K562 (cell line): ENCODE measurements around the gene PRKCE. TPM values are rescaled to one million over a fixed set of nuclear protein-coding genes. Genes with fewer than 3 reads are reported as not detected.
"Not testable (repeated sequence)": the region's sequence is repeated elsewhere in the genome, so short reads cannot be mapped to it uniquely, and the experiment has no call there.

Source experiments
- ATAC-seq: fragments of 200-7000 bp; cut with Tn5 transposase; 3 replicates; pipeline ENCODE4 v1.9.1; 2020; ENCODE audit warnings: moderate library complexity
- BruUV-seq: library from RNA; stranded (reverse); fragments of 400-500 nt; replicated peaks from 2 replicates; lab custom pipeline; 2021; lab: Mats Ljungman, UMichigan
- CTCF ChIA-PET: fragments of 300-600 bp; formaldehyde crosslinking; extraction: SDS; loops from one replicate; lab custom pipeline; 2021; ENCODE audit warnings: low intra/inter-chr PET ratio; lab: Yijun Ruan, JAX
- POLR2A ChIA-PET: fragments of 300-600, 350-650 bp; sonication (Branson Sonifier 250); formaldehyde crosslinking; extraction: SDS; loops from one replicate; lab custom pipeline; 2021; ENCODE audit warnings: antibody characterized with exemption, inconsistent platforms; lab: Yijun Ruan, JAX
- DNase-seq, 4 experiments: peaks; one replicate each; pipeline versions ENCODE4 v3.0.0 to v3.0.0-alpha.2; 2011 to 2018; ENCODE audit warnings: low spot score in 3 of 4, mixed read lengths in 3 of 4; ENCODE audit errors: extremely low read depth in 1 of 4
- FAIRE-seq: peaks from 2 replicates; lab custom pipeline; 2011; peaks lifted over from hg19 to GRCh38; lab: Jason Lieb, UNC
- H2AFZ ChIP-seq: 2 replicates; pipeline ENCODE4 v1.6.0; 2011; ENCODE audit warnings: low read depth, low read length, control low read depth, inconsistent platforms
- H3K27ac ChIP-seq: fragments of 200-600 bp; 3 replicates; pipeline ENCODE4 v1.8.0; 2011; ENCODE audit warnings: low read depth, mild to moderate bottlenecking, control low read depth, inconsistent platforms, low read length, moderate library complexity, mixed read lengths; ENCODE audit errors: extremely low read depth
- H3K27me3 ChIP-seq, 2 experiments: fragments of 300-600 bp in 1 of 2; 2 replicates in 1 of 2; 3 replicates in 1 of 2; pipeline versions ENCODE4 v1.6.0 to v1.8.0; 2011; ENCODE audit warnings: inconsistent platforms in 2 of 2, low read length in 2 of 2, mild to moderate bottlenecking in 1 of 2, mixed read lengths in 1 of 2, moderate library complexity in 1 of 2; ENCODE audit not compliant: control insufficient read depth in 2 of 2, insufficient read depth in 2 of 2
- H3K36me3 ChIP-seq: fragments of 300-600 bp; 3 replicates; pipeline ENCODE4 v1.8.0; 2011; ENCODE audit warnings: mild to moderate bottlenecking, low read length, inconsistent platforms; ENCODE audit not compliant: control insufficient read depth, insufficient read depth
- H3K4me1 ChIP-seq, 2 experiments: fragments of 200-600 bp in 1 of 2; replicated peaks in 1 of 2; 2 replicates in 1 of 2; 3 replicates in 1 of 2; pipeline versions ENCODE4 v1.5.1 to v1.8.0; 2011; ENCODE audit warnings: inconsistent platforms in 2 of 2, low read length in 2 of 2, mild to moderate bottlenecking in 1 of 2, mixed read lengths in 1 of 2, moderate library complexity in 1 of 2; ENCODE audit not compliant: control insufficient read depth in 2 of 2, insufficient read depth in 2 of 2
- H3K4me2 ChIP-seq: 2 replicates; pipeline ENCODE4 v1.6.1; 2011; ENCODE audit warnings: low read length, control low read depth, inconsistent platforms, mixed read lengths; ENCODE audit not compliant: insufficient read depth
- H3K4me3 ChIP-seq: fragments of 200-600 bp; sonication (generic), shearing (Covaris generic); 2 replicates; pipeline ENCODE4 v1.5.1; 2016; ENCODE audit warnings: control low read depth, inconsistent platforms
- H3K79me2 ChIP-seq: fragments of 200-600 bp; 3 replicates; pipeline ENCODE4 v1.8.0; 2011; ENCODE audit warnings: low read length, inconsistent platforms; ENCODE audit not compliant: control insufficient read depth, insufficient read depth
- H3K9ac ChIP-seq, 2 experiments: 2 replicates each; pipeline versions ENCODE4 v1.6.0 to v1.6.1; 2011; ENCODE audit warnings: low read depth in 2 of 2, low read length in 2 of 2, control low read depth in 1 of 2, inconsistent platforms in 1 of 2, mild to moderate bottlenecking in 1 of 2, mixed read lengths in 1 of 2; ENCODE audit not compliant: insufficient read depth in 1 of 2
- H3K9me1 ChIP-seq: one replicate; pipeline ENCODE4 v1.6.0; 2011; ENCODE audit warnings: inconsistent platforms, mild to moderate bottlenecking, low read length, moderate library complexity; ENCODE audit not compliant: control insufficient read depth, insufficient read depth
- H3K9me3 ChIP-seq: replicated peaks from 2 replicates; pipeline ENCODE4 v1.5.1; 2011; ENCODE audit warnings: low read depth, low read length, inconsistent platforms; ENCODE audit not compliant: control insufficient read depth, insufficient read depth
- H4K20me1 ChIP-seq: replicated peaks from 2 replicates; pipeline ENCODE4 v1.6.1; 2011; ENCODE audit warnings: low read length, inconsistent platforms, mixed read lengths; ENCODE audit not compliant: control insufficient read depth, insufficient read depth
- KAT2B ChIP-seq: IDR thresholded peaks from one replicate; pipeline ENCODE4 v1.6.1; 2012; ENCODE audit warnings: low read depth, mild to moderate bottlenecking, control low read depth, inconsistent platforms, low read length, moderate library complexity
- ZC3H8 ChIP-seq: fragments of 450-650 bp; IDR thresholded peaks from 2 replicates; pipeline ENCODE4 v1.6.1; 2017
- WGBS: fragments of 100-300 bp; shearing (Covaris generic); methylation state at CpG from one replicate; pipeline ENCODE4 v1.1.6; 2016; ENCODE audit warnings: low coverage, mixed read lengths; ENCODE audit not compliant: insufficient coverage; ENCODE audit errors: missing lambda C conversion rate; 5-methylcytosine and 5-hydroxymethylcytosine counted together
- in situ Hi-C: fragments of 300-500 bp; cut with MboI; formaldehyde crosslinking; loops from 4 replicates; pipeline ENCODE4 v1.15.0; 2018; ENCODE audit warnings: inconsistent platforms, mixed read lengths
- intact Hi-C: fragments of 100-400 bp; cut with micrococcal nuclease; formaldehyde crosslinking; loops from 2 replicates; pipeline ENCODE4 v1.14.2; 2022
- polyA plus RNA-seq, 8 experiments: library from polyadenylated mRNA; depleted of rRNA in 4 of 8; stranded (reverse) in 5 of 8; unstranded in 3 of 8; fragments of >200 nt; fragmentation: Nextera tagmentation in 2 of 8; fragmentation: Illumina TruSeq in 1 of 8; extraction: Ambion mirVana in 2 of 8; extraction: Trizol in 1 of 8; gene quantifications; 2 replicates each; pipeline versions ENCODE4 v1.2.1 to v1.2.3, GENCODE V29; 2011 to 2014; ENCODE audit warnings: inconsistent platforms in 1 of 8, missing spikeins in 1 of 8
- total RNA-seq, 7 experiments: library from RNA; depleted of rRNA in 6 of 7; stranded (reverse); fragments of >200 nt in 6 of 7; fragmentation: Illumina TruSeq in 2 of 7; extraction: Trizol in 2 of 7; gene quantifications; 2 replicates each; pipeline versions ENCODE4 v1.2.1 to v1.2.3, GENCODE V29; 2011 to 2021; ENCODE audit warnings: low replicate concordance in 1 of 7
- TF ChIP-seq, protein P1 (sequence below): fragments of 250-450 bp; sonication (Bioruptor Pico); IDR thresholded peaks from 2 replicates; pipeline ENCODE4 v1.4.0; 2020
- TF ChIP-seq, protein P2 (sequence below): fragments of 450-650 bp; formaldehyde crosslinking; IDR thresholded peaks from 2 replicates; pipeline ENCODE4 v1.4.0; 2022; ENCODE audit warnings: missing genetic modification characterization

The PRKCE gene
- total and polyA plus RNA-seq, 9 of the 15 experiments (the other 6 are each of a cell fraction or from before 2014, with no cell fraction given): 0.06 to 1.0 (median 0.22) TPM; not detected in 1

DNA sequence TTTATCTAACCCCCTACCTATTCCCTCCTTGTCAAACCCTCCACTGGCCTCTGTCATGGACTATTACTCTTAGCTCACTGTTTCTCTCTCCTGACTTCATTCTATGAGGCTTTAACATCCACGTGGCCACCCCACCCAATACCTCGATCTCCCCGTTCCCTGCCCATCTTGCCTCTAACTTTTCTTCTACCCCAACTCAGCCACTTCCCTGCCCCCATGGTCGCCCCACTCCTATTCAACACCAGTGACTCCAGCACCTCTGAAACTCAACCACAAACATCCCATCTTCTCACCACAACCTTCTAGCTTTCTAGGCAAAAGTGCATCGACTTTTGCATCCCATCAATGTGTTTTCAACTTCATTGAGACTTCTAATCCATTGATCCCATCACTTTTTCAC, 551.5 kb downstream of the PRKCE start (continued):
- TF ChIP-seq, protein P1, sequence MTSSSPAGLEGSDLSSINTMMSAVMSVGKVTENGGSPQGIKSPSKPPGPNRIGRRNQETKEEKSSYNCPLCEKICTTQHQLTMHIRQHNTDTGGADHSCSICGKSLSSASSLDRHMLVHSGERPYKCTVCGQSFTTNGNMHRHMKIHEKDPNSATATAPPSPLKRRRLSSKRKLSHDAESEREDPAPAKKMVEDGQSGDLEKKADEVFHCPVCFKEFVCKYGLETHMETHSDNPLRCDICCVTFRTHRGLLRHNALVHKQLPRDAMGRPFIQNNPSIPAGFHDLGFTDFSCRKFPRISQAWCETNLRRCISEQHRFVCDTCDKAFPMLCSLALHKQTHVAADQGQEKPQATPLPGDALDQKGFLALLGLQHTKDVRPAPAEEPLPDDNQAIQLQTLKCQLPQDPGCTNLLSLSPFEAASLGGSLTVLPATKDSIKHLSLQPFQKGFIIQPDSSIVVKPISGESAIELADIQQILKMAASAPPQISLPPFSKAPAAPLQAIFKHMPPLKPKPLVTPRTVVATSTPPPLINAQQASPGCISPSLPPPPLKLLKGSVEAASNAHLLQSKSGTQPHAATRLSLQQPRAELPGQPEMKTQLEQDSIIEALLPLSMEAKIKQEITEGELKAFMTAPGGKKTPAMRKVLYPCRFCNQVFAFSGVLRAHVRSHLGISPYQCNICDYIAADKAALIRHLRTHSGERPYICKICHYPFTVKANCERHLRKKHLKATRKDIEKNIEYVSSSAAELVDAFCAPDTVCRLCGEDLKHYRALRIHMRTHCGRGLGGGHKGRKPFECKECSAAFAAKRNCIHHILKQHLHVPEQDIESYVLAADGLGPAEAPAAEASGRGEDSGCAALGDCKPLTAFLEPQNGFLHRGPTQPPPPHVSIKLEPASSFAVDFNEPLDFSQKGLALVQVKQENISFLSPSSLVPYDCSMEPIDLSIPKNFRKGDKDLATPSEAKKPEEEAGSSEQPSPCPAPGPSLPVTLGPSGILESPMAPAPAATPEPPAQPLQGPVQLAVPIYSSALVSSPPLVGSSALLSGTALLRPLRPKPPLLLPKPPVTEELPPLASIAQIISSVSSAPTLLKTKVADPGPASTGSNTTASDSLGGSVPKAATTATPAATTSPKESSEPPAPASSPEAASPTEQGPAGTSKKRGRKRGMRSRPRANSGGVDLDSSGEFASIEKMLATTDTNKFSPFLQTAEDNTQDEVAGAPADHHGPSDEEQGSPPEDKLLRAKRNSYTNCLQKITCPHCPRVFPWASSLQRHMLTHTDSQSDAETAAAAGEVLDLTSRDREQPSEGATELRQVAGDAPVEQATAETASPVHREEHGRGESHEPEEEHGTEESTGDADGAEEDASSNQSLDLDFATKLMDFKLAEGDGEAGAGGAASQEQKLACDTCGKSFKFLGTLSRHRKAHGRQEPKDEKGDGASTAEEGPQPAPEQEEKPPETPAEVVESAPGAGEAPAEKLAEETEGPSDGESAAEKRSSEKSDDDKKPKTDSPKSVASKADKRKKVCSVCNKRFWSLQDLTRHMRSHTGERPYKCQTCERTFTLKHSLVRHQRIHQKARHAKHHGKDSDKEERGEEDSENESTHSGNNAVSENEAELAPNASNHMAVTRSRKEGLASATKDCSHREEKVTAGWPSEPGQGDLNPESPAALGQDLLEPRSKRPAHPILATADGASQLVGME (CRISPR knock-in tag): no peak
- TF ChIP-seq KAT2B: no peak
- TF ChIP-seq ZC3H8: no peak
- TF ChIP-seq, protein P2, sequence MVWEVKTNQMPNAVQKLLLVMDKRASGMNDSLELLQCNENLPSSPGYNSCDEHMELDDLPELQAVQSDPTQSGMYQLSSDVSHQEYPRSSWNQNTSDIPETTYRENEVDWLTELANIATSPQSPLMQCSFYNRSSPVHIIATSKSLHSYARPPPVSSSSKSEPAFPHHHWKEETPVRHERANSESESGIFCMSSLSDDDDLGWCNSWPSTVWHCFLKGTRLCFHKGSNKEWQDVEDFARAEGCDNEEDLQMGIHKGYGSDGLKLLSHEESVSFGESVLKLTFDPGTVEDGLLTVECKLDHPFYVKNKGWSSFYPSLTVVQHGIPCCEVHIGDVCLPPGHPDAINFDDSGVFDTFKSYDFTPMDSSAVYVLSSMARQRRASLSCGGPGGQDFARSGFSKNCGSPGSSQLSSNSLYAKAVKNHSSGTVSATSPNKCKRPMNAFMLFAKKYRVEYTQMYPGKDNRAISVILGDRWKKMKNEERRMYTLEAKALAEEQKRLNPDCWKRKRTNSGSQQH: 0 out of 2 replicates have a peak, but pooled peaks have one; percentile 26

DNA sequence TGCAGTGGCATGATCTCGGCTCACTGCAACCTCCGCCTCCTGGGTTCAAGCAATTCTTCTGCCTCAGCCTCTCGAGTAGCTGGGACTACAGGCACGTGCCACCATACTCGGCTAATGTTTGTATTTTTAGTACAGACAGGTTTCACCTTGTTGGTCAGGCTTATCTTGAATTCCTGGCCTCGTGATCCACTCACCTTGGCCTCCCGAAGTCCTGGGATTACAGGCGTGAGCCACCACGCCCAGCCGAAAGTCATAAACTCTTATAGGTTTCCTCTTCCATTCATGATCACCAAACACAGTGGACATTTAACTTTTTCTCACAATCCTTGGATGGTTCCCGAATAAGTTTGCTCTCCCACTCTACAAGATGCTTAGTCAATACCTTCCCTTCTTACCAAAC, 552.2 kb downstream of the PRKCE start:
- H2AFZ ChIP-seq, CTCF ChIA-PET, FAIRE-seq, BruUV-seq, H3K36me3 ChIP-seq, H3K4me2 ChIP-seq, H3K27ac ChIP-seq, H3K79me2 ChIP-seq, ATAC-seq, H3K4me3 ChIP-seq, in situ Hi-C loops, H3K9ac ChIP-seq, H3K27me3 ChIP-seq, H4K20me1 ChIP-seq, H3K9me1 ChIP-seq, H3K9me3 ChIP-seq, DNase-seq, intact Hi-C loops: not testable (repeated sequence)
- POLR2A ChIA-PET: interaction anchor here (1.1 kb wide), 1 partner anchor 15 kb away, joined by 4 read pairs; no protein-coding TSS in a partner anchor
- H3K4me1 ChIP-seq: peaks cover 0 to 10% of the 10 kb centered on the region in 2 experiments; a peak in 4 of 5 replicates
- WGBS: 44% methylated on average over 10 of the region's 11 CpGs
